IPS-18c (cell line): ENCODE measurements around the gene CCDC127.

Source experiments
- H3K4me3 ChIP-seq: 2 replicates; pipeline ENCODE4 v1.7.0; 2013; ENCODE audit warnings: low read depth, mild to moderate bottlenecking, low read length, moderate library complexity; ENCODE audit not compliant: insufficient read depth
- H3K9me3 ChIP-seq: one replicate; pipeline ENCODE4 v1.6.1; 2013; ENCODE audit warnings: mild to moderate bottlenecking, low read length, moderate library complexity; ENCODE audit not compliant: control insufficient read depth, insufficient read depth

The CCDC127 gene

GRCh38 chr5:186091-187041, 31.6 kb downstream of the CCDC127 start:
- Histone ChIP-seq H3K4me3 (no peak overlapping the region), H3K9me3 (no peaks in the 10 kb centered on the region)

GRCh38 chr5:185095-186070, 32.6 kb downstream of the CCDC127 start:
- Histone ChIP-seq H3K9me3 (no peaks in the 10 kb centered on the region), H3K4me3 (no peak overlapping the region)

DNA sequence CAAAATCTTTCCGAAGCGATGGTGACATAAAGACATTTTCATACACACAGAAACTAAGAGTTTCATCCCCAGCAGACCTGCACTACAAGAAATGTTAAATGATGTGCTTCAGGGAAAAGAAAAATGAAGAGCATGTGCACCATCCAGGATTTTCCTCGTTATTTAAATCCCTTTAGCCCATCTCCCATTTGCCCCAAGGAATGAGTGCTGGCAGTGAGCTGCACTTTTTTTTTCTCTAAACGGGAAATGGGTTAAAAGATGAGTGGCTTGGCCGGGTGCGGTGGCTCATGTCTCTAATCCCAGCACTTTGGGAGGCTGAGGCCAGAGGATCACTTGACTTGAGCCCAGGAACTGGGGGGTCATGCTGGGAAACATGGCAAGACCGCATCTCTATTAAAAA, 33.5 kb downstream of the CCDC127 start:
- Histone ChIP-seq H3K9me3 (no peaks in the 10 kb centered on the region), H3K4me3 (no peak overlapping the region)

- Histone ChIP-seq H3K9me3 (no peaks in the 10 kb centered on the region), H3K4me3 (no peak overlapping the region)
Measured at GRCh38 chr5:182126-182525, 35.8 kb downstream of the CCDC127 start.

GRCh38 chr5:181566-181965, 36.4 kb downstream of the CCDC127 start:
- Histone ChIP-seq H3K9me3 (no peaks in the 10 kb centered on the region), H3K4me3 (no peak overlapping the region)

- H3K4me3 ChIP-seq, result no peak overlapping the region
- no peaks in the 10 kb centered on the region for H3K9me3 ChIP-seq
Measured at GRCh38 chr5:181160-181559, 36.8 kb downstream of the CCDC127 start.

GRCh38 chr5:180286-180918, 37.6 kb downstream of the CCDC127 start:
- no peak overlapping the region for H3K4me3 ChIP-seq
- H3K9me3 ChIP-seq, result no peaks in the 10 kb centered on the region

GRCh38 chr5:179401-179800, 38.6 kb downstream of the CCDC127 start:
- Histone ChIP-seq H3K4me3 (no peak overlapping the region), H3K9me3 (no peaks in the 10 kb centered on the region)

GRCh38 chr5:178110-178509, 39.8 kb downstream of the CCDC127 start:
- H3K9me3 ChIP-seq, result no peaks in the 10 kb centered on the region
- H3K4me3 ChIP-seq, result no peak overlapping the region

- Histone ChIP-seq H3K4me3 (no peak overlapping the region), H3K9me3 (no peaks in the 10 kb centered on the region)
Measured at GRCh38 chr5:176296-176823, 41.6 kb downstream of the CCDC127 start.

DNA sequence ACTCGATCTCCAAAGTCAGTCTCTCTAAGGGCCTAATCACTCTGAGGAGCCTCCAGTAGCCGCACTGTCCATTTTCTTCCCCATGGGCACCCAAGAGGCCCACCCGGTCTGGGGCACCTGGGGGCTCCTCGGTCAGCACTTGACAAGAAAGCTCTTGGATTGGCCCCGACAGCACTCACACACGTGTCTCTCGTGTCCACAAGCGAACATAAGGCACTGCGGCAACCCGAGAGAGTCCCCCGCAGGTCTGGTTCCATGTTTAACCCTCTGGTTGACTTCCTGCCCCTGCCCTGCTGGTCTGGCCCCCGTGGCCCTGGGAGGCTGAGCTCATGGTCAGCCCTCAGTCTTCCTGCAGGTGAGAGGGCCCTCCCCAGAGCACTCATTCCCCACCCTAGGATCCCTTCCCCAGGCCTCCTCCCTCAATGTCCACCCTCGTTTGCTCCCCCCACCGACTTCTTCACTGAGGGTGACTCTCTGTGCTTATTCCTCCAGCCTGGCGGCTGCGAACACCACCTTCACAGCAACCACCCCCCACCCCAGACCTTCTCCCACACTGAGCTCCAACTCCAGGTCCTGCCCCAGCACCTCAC, 43.0 kb downstream of the CCDC127 start:
- Histone ChIP-seq H3K9me3 (no peaks in the 10 kb centered on the region), H3K4me3 (no peak overlapping the region)

GRCh38 chr5:174291-174600, 43.7 kb downstream of the CCDC127 start:
- H3K9me3 ChIP-seq, result no peaks in the 10 kb centered on the region
- no peak overlapping the region for H3K4me3 ChIP-seq

GRCh38 chr5:173392-174290, 44.3 kb downstream of the CCDC127 start:
- no peaks in the 10 kb centered on the region for H3K9me3 ChIP-seq
- H3K4me3 ChIP-seq, result no peak overlapping the region

- Histone ChIP-seq H3K4me3 (no peak overlapping the region), H3K9me3 (no peaks in the 10 kb centered on the region)
Measured at GRCh38 chr5:172841-173251, 45.1 kb downstream of the CCDC127 start.

GRCh38 chr5:172421-172820, 45.5 kb downstream of the CCDC127 start:
- H3K9me3 ChIP-seq, result no peaks in the 10 kb centered on the region
- no peak overlapping the region for H3K4me3 ChIP-seq

DNA sequence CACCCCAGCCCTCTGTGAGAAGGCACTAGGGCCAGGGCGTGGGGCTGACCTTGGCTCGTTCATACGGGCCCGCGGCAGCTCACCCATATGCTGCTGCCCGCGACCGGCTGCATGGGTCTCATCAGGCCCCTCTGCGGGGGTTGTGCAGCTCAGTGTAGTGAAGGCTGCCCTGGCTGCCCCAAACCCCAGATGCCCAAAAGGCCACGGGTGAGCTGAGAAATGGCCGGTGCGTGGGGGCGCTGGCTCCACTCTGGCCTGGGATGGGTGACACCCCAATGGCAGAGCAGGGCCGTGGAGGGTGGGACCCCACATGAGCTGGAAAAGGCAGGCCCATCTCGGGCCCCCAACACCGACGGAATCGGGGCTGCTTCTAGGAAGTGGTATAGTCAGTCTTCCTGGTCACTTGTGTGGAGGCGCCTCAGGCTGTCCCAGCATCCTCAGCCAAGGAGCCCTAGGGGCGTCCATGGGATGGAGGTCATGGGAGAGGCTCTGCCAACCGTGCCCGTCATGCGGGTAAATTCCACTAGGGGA, 46.1 kb downstream of the CCDC127 start:
- no peak overlapping the region for H3K4me3 ChIP-seq
- H3K9me3 ChIP-seq, result no peaks in the 10 kb centered on the region
